Activated CD8-positive, alpha-beta memory T cell treated with anti-CD3 and anti-CD28 coated beads for 36 hours (primary cell): ENCODE data around the gene AUTS2. TPM values are rescaled to one million over a fixed set of nuclear protein-coding genes. Genes with fewer than 3 reads are reported as not detected.

Source experiments
- CTCF ChIA-PET: fragments of 350-600 bp; sonication (Branson Sonifier 250); formaldehyde crosslinking; loops from one replicate; lab custom pipeline; 2021; ENCODE audit warnings: antibody characterized with exemption; lab: Charles Lee
- POLR2A ChIA-PET: fragments of 350-600 bp; sonication (Branson Sonifier 250); formaldehyde crosslinking; loops from one replicate; lab custom pipeline; 2021; ENCODE audit warnings: antibody characterized with exemption; lab: Charles Lee
- total RNA-seq, 2 experiments: library from RNA; stranded (reverse); gene quantifications; one replicate each; pipeline ENCODE4 v1.2.3, GENCODE V29; 2021

AUTS2 gene
- total RNA-seq, 2 experiments from 2014 or later: 3.4 to 3.5 TPM

- ChIA-PET CTCF (no interaction called here), POLR2A (no interaction called here)
These were observed 249.8 kb downstream of the AUTS2 start for GRCh38 chr7:69847921-69848612.

- POLR2A ChIA-PET: no interaction called here
- CTCF ChIA-PET: no interaction called here
These were observed 251.0 kb downstream of the AUTS2 start for GRCh38 chr7:69849268-69849667.

GRCh38 chr7:69857014-69857413 is 258.7 kb downstream of the AUTS2 start:
- CTCF ChIA-PET: no interaction called here
- POLR2A ChIA-PET: no interaction called here

GRCh38 chr7:69858471-69858870 is 260.2 kb downstream of the AUTS2 start:
- ChIA-PET CTCF (no interaction called here), POLR2A (no interaction called here)

- ChIA-PET POLR2A (no interaction called here), CTCF (no interaction called here)
These were observed 261.1 kb downstream of the AUTS2 start for GRCh38 chr7:69859342-69859741.

- POLR2A ChIA-PET: no interaction called here
- CTCF ChIA-PET: no interaction called here
These were observed 262.2 kb downstream of the AUTS2 start for GRCh38 chr7:69860486-69860885.

- ChIA-PET POLR2A (no interaction called here), CTCF (no interaction called here)
These were observed 262.8 kb downstream of the AUTS2 start for GRCh38 chr7:69860941-69861622.

- POLR2A ChIA-PET: no interaction called here
- CTCF ChIA-PET: no interaction called here
These were observed 264.3 kb downstream of the AUTS2 start for GRCh38 chr7:69862413-69863064.

- ChIA-PET POLR2A (no interaction called here), CTCF (no interaction called here)
These were observed 266.0 kb downstream of the AUTS2 start for GRCh38 chr7:69864274-69864673.

GRCh38 chr7:69864822-69865221 is 266.5 kb downstream of the AUTS2 start:
- CTCF ChIA-PET: no interaction called here
- POLR2A ChIA-PET: no interaction called here

GRCh38 chr7:69868921-69869320 is 270.6 kb downstream of the AUTS2 start:
- POLR2A ChIA-PET: no interaction called here
- CTCF ChIA-PET: no interaction called here

GRCh38 chr7:69871213-69871885 is 273.1 kb downstream of the AUTS2 start:
- ChIA-PET POLR2A (no interaction called here), CTCF (no interaction called here)

- ChIA-PET POLR2A (no interaction called here), CTCF (no interaction called here)
These were observed 273.8 kb downstream of the AUTS2 start for GRCh38 chr7:69871886-69872569.

GRCh38 chr7:69873512-69873911 is 275.2 kb downstream of the AUTS2 start:
- ChIA-PET POLR2A (no interaction called here), CTCF (interaction anchor here (0.7 kb wide), 1 partner anchor 1136 kb away, joined by 4 read pairs; no protein-coding TSS in a partner anchor)

GRCh38 chr7:69878015-69878414 is 279.7 kb downstream of the AUTS2 start:
- CTCF ChIA-PET: no interaction called here
- POLR2A ChIA-PET: no interaction called here

- POLR2A ChIA-PET: no interaction called here
- CTCF ChIA-PET: no interaction called here
These were observed 280.3 kb downstream of the AUTS2 start for GRCh38 chr7:69878591-69878990.

GRCh38 chr7:69879989-69880388 is 281.7 kb downstream of the AUTS2 start:
- POLR2A ChIA-PET: no interaction called here

GRCh38 chr7:69880840-69881239 is 282.6 kb downstream of the AUTS2 start:
- ChIA-PET POLR2A (no interaction called here), CTCF (no interaction called here)

More at GRCh38 chr7:69879989-69880388, 281.7 kb downstream of the AUTS2 start:
- CTCF ChIA-PET: interaction anchor here (0.6 kb wide), 1 partner anchor 252 kb away, joined by 3 read pairs; no protein-coding TSS in a partner anchor

GRCh38 chr7:69882269-69882668 is 284.0 kb downstream of the AUTS2 start:
- ChIA-PET CTCF (no interaction called here), POLR2A (no interaction called here)
